GM11168 (cell line): Measurements from ENCODE around the gene RBM12.

ENCODE experiments used
- in situ Hi-C: fragments of 300-500 bp; cut with MboI; formaldehyde crosslinking; loops from one replicate; pipeline ENCODE4 v1.12.0; 2022; ENCODE audit warnings: low sequenced_read_pairs; ENCODE audit not compliant: unreplicated experiment

The RBM12 gene

DNA sequence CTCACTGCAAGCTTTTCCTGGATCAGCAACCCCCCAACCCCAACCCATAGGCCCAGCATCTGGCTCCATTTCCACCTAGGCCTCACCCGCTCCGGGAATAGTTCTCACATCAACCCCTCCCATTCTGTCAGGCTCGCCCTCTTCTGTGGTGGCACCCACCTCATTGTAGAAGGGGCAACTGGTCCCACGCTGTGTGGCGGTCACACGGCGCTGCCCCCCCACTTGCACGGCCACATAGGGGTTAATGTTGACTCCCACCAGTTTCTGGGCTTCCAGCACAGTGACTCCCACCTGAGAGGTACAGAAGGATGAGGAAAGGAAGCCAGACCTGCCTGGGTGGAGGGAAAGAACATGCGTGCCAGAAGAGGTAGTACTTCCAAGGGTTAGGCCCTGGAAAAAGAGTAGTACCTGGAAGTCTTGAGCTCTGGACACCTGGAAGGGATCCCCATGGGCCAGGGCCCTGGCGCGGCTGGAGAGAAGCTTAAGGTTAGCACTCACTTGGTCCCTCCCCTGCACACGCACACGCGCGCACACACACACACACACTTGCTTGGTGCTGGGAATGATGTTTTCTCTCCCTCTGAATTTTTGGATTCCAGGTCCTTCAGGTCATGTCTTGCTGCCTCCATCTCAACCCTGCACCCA is 61.7 kb downstream of the RBM12 start:
- in situ Hi-C loops, result no loop called here

GRCh38 chr20:35601990-35602389 is 62.7 kb downstream of the RBM12 start:
- in situ Hi-C loops, result no loop called here

GRCh38 chr20:35600993-35601973 is 63.4 kb downstream of the RBM12 start:
- in situ Hi-C loops, result no loop called here

- in situ Hi-C loops, result no loop called here
Observed at GRCh38 chr20:35600176-35600992, 64.3 kb downstream of the RBM12 start.

DNA sequence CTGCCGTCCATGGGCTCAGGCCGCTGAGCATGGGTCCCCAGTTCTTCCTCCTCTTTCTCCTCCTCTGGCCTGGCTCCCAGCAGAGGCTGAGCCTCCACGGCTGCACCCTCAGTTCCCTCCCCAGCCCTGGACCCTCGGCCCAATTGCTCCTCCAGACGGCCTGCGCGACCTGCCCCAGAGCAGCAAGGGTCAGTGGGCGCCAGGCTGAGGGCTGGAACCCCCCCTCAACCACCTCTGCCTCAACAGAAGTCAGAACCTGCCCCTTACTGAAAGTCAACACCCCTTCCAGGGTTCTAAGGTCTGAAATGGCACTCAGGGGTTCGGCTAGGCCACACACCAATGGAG is 65.0 kb downstream of the RBM12 start:
- in situ Hi-C loops, result no loop called here
